CD8-positive, alpha-beta memory T cell (primary cell): Measurements from ENCODE around the gene MRPS27. TPM values are rescaled to one million over a fixed set of nuclear protein-coding genes. Genes with fewer than 3 reads are reported as not detected.
A peak's percentile ranks its signal among the peaks of the same experiment; 100 is the strongest.

Experiments
- CTCF ChIA-PET: fragments of 350-600 bp; sonication (Branson Sonifier 250); formaldehyde crosslinking; loops from one replicate; lab custom pipeline; 2021; ENCODE audit warnings: antibody characterized with exemption; lab: Charles Lee
- POLR2A ChIA-PET: fragments of 350-600 bp; sonication (Branson Sonifier 250); formaldehyde crosslinking; loops from one replicate; lab custom pipeline; 2021; ENCODE audit warnings: antibody characterized with exemption; lab: Charles Lee
- DNase-seq, 5 donors: peaks; one replicate each; pipeline versions ENCODE4 v3.0.0 to v3.0.0-alpha.2; 2020 to 2022; ENCODE audit warnings: mixed read lengths in 1 of 5
- H3K27ac ChIP-seq: one replicate; pipeline ENCODE4 v1.7.0; 2013; ENCODE audit warnings: low read depth, mild to moderate bottlenecking, low read length, moderate library complexity
- H3K27me3 ChIP-seq: 2 replicates; pipeline ENCODE4 v1.7.0; 2013; ENCODE audit warnings: low read length, mild to moderate bottlenecking; ENCODE audit not compliant: insufficient read depth, poor library complexity, severe bottlenecking
- H3K36me3 ChIP-seq: 2 replicates; pipeline ENCODE4 v1.7.0; 2013; ENCODE audit warnings: mild to moderate bottlenecking, low read length, moderate library complexity; ENCODE audit not compliant: insufficient read depth
- H3K4me1 ChIP-seq: 2 replicates; pipeline ENCODE4 v1.7.0; 2013; ENCODE audit warnings: mild to moderate bottlenecking, low read length, moderate library complexity; ENCODE audit not compliant: insufficient read depth
- H3K4me3 ChIP-seq: 2 replicates; pipeline ENCODE4 v1.7.0; 2013; ENCODE audit warnings: mild to moderate bottlenecking, low read length
- H3K9me3 ChIP-seq: 2 replicates; pipeline ENCODE4 v1.7.0; 2013; ENCODE audit warnings: mild to moderate bottlenecking, low read length
- H3K27ac Mint-ChIP-seq, 8 donors: one replicate each; pipeline ENCODE4 v1.8.0; 2020 to 2021; ENCODE audit warnings: mixed read lengths in 8 of 8, mild to moderate bottlenecking in 6 of 8, inconsistent platforms in 3 of 8, moderate library complexity in 3 of 8
- H3K27me3 Mint-ChIP-seq, 2 donors: one replicate each; pipeline ENCODE4 v1.8.0; 2020 to 2021; ENCODE audit warnings: mixed read lengths in 2 of 2, mild to moderate bottlenecking in 1 of 2, moderate library complexity in 1 of 2
- H3K36me3 Mint-ChIP-seq, 3 donors: one replicate each; pipeline ENCODE4 v1.8.0; 2020 to 2021; ENCODE audit warnings: mixed read lengths in 3 of 3, inconsistent platforms in 1 of 3, mild to moderate bottlenecking in 1 of 3
- H3K4me1 Mint-ChIP-seq, 3 donors: one replicate each; pipeline ENCODE4 v1.8.0; 2020 to 2021; ENCODE audit warnings: mixed read lengths in 3 of 3, inconsistent platforms in 1 of 3, mild to moderate bottlenecking in 1 of 3
- H3K4me3 Mint-ChIP-seq, 7 donors: one replicate each; pipeline ENCODE4 v1.8.0; 2020 to 2021; ENCODE audit warnings: mixed read lengths in 7 of 7, mild to moderate bottlenecking in 6 of 7, moderate library complexity in 4 of 7, inconsistent platforms in 2 of 7
- H3K9me3 Mint-ChIP-seq, 5 donors: one replicate each; pipeline ENCODE4 v1.8.0; 2020 to 2022; ENCODE audit warnings: mixed read lengths in 5 of 5, mild to moderate bottlenecking in 3 of 5, moderate library complexity in 2 of 5, inconsistent platforms in 1 of 5
- polyA plus RNA-seq: library from polyadenylated mRNA; unstranded; fragments of 300-500 nt; fragmentation: Illumina TruSeq; gene quantifications from one replicate; pipeline ENCODE4 v1.2.3, GENCODE V29; 2021
- total RNA-seq, 2 experiments: library from RNA; stranded (reverse); gene quantifications; one replicate each; pipeline ENCODE4 v1.2.3, GENCODE V29; 2021

MRPS27 gene
- total and polyA plus RNA-seq, 3 experiments from 2014 or later, result 35.9 to 91.9 (median 86.9) TPM

DNA sequence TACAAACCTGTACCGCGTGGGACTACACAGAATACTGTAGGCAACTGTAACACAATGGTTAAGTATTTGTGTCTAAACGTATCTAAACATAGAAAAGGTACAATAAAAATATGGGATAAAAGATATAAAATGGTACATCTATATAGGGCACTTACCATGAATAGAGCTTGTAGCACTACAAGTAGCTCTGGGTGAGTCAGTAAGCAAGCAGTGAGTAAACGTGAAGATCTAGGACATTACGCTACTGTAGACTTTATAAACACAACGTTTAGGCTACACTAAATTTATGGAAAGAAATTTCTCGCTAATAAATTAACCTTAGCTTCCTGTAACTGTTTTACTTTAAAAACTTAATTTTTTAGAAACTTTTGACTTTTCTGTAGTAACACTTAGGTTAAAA lies 46.5 kb downstream of the MRPS27 start:
- H3K27me3 ChIP-seq, result no peaks in the 10 kb centered on the region
- no peaks in the 10 kb centered on the region for H3K4me1 ChIP-seq
- no peaks in the 10 kb centered on the region for H3K27me3 Mint-ChIP-seq
- DNase-seq, result no peak
- H3K36me3 Mint-ChIP-seq, result peaks cover 17 to 25% (median 17%) of the 10 kb centered on the region in 3 donors
- CTCF ChIA-PET, result interaction anchor here (0.8 kb wide), 1 partner anchor 35 kb away, joined by 3 read pairs; no protein-coding TSS in a partner anchor
- POLR2A ChIA-PET, result no interaction called here
- H3K4me1 Mint-ChIP-seq, result peaks cover 6 to 19% (median 10%) of the 10 kb centered on the region in 3 donors
- no peak overlapping the region for H3K4me3 ChIP-seq
- no peak overlapping the region for H3K27ac Mint-ChIP-seq
- no peak overlapping the region for H3K27ac ChIP-seq
- peaks cover 6% of the 10 kb centered on the region for H3K36me3 ChIP-seq
- H3K9me3 ChIP-seq, result no peaks in the 10 kb centered on the region
- H3K9me3 Mint-ChIP-seq, result no peaks in the 10 kb centered on the region
- no peak overlapping the region for H3K4me3 Mint-ChIP-seq

DNA sequence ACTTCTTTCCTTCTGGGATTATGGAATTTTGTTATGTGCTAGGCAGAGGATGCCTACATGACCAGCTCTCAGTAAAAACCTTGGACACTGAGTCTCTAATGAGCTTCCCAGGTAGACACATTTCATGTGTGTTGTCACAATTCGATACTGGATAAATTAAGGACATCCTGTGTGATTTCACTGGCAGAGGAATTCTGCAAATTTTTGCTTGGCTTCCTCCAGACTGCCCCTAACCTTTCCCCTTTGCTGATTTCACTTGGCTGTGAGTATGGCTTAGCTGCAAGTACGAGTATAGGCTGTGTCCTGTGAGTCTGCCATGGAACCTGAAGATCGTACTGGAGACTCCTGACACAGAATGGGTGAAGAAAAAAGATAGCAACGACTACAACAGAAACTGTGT lies 47.6 kb downstream of the MRPS27 start:
- H3K36me3 Mint-ChIP-seq, result peaks cover 9 to 18% (median 12%) of the 10 kb centered on the region in 3 donors
- no peak overlapping the region for H3K4me3 Mint-ChIP-seq
- no peaks in the 10 kb centered on the region for H3K9me3 Mint-ChIP-seq
- Histone ChIP-seq H3K9me3 (no peaks in the 10 kb centered on the region), H3K27me3 (no peaks in the 10 kb centered on the region), H3K4me1 (no peaks in the 10 kb centered on the region), H3K4me3 (no peak overlapping the region), H3K36me3 (peaks cover 6% of the 10 kb centered on the region), H3K27ac (no peak overlapping the region)
- POLR2A ChIA-PET, result no interaction called here
- no peak overlapping the region for H3K27ac Mint-ChIP-seq
- peaks cover 6 to 20% (median 10%) of the 10 kb centered on the region in 3 donors for H3K4me1 Mint-ChIP-seq
- DNase-seq, result no peak
- H3K27me3 Mint-ChIP-seq, result no peaks in the 10 kb centered on the region
- CTCF ChIA-PET, result no interaction called here

DNA sequence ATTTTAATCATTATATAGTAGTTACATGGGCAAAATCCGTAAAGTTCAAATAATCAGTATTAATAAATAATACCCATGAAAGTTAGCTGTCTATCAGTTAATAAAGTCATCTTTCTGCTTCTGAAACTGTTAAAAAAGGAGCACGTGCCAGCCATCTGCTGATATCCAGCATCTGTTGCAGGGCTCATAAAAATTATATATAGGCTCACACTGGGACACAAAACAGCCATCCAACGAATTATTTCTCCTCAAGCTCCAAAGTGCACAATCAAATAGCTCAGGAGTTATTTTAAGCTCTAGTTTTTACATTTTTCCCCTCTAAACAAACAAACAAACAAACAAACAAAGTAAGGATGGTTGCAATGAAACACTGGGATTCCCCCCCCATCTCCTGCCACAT lies 48.3 kb downstream of the MRPS27 start:
- Mint-ChIP-seq H3K36me3 (peaks cover 5 to 14% (median 8%) of the 10 kb centered on the region in 3 donors), H3K27ac (peak overlapping the region in 1 of 8 donors; percentile 26), H3K4me1 (peaks cover 6 to 20% (median 10%) of the 10 kb centered on the region in 3 donors), H3K4me3 (no peak overlapping the region), H3K9me3 (no peaks in the 10 kb centered on the region), H3K27me3 (no peaks in the 10 kb centered on the region)
- H3K4me1 ChIP-seq, result no peaks in the 10 kb centered on the region
- DNase-seq, result no peak
- H3K9me3 ChIP-seq, result no peaks in the 10 kb centered on the region
- peaks cover 6% of the 10 kb centered on the region for H3K36me3 ChIP-seq
- ChIA-PET CTCF (no interaction called here), POLR2A (no interaction called here)
- no peak overlapping the region for H3K27ac ChIP-seq
- H3K27me3 ChIP-seq, result no peaks in the 10 kb centered on the region
- no peak overlapping the region for H3K4me3 ChIP-seq

DNA sequence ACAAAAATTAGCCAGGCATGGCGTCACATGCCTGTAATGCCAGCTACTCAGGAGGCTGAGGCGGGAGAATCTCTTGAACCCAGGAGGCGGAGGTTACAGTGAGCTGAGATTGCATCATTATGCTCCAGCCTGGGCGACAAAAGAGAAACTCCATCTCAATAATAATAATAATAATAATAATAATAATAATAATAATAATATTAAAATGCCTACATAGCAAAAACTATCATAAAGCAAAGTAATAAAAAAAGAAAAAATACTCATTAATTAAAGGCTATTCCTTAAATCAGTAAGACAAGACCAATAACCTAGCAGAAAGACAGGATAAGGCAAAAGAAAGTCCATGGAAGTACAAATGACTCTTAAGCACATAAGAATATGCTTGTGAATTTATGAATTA lies 50.0 kb downstream of the MRPS27 start:
- peaks cover 3 to 10% (median 5%) of the 10 kb centered on the region in 3 donors for H3K4me1 Mint-ChIP-seq
- CTCF ChIA-PET, result interaction anchor here (1.6 to 1.7 kb wide), 2 partner anchors 13 to 38 kb away, joined by 4 to 5 read pairs; no protein-coding TSS in a partner anchor
- no peaks in the 10 kb centered on the region for H3K27me3 Mint-ChIP-seq
- H3K4me3 ChIP-seq, result no peak overlapping the region
- DNase-seq, result no peak
- H3K36me3 Mint-ChIP-seq, result peaks cover 0 to 9% (median 9%) of the 10 kb centered on the region in 3 donors
- no peak overlapping the region for H3K27ac Mint-ChIP-seq
- no peaks in the 10 kb centered on the region for H3K9me3 ChIP-seq
- H3K4me1 ChIP-seq, result no peaks in the 10 kb centered on the region
- POLR2A ChIA-PET, result no interaction called here
- no peak overlapping the region for H3K27ac ChIP-seq
- H3K27me3 ChIP-seq, result no peaks in the 10 kb centered on the region
- H3K9me3 Mint-ChIP-seq, result no peaks in the 10 kb centered on the region
- peaks cover 6% of the 10 kb centered on the region for H3K36me3 ChIP-seq
- H3K4me3 Mint-ChIP-seq, result no peak overlapping the region

DNA sequence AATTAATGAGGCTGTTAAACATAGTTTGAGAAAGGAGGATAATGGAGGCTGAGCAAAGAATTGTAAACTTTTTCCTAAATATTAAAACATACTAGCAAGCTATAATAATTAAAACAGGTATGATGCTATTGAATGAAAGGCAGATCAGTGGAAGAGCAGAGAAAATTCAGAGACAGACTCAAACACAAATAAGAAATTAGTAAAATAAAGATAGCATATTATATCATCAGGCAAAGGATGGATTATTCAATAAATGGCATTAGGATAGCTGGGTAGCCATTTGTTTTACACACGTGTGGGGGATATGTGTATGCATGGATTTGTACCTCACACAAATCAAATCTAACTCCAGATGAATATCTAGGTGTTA lies 50.6 kb downstream of the MRPS27 start:
- H3K36me3 Mint-ChIP-seq, result peaks cover 0 to 11% (median 11%) of the 10 kb centered on the region in 3 donors
- ChIA-PET POLR2A (no interaction called here), CTCF (interaction anchor here (1.5 to 1.7 kb wide), 3 partner anchors 13 to 40 kb away, joined by 3 to 5 read pairs (median 4); no protein-coding TSS in a partner anchor)
- no peaks in the 10 kb centered on the region for H3K4me1 ChIP-seq
- peaks cover 3 to 10% (median 5%) of the 10 kb centered on the region in 3 donors for H3K4me1 Mint-ChIP-seq
- H3K27ac Mint-ChIP-seq, result no peak overlapping the region
- H3K4me3 ChIP-seq, result no peak overlapping the region
- H3K27ac ChIP-seq, result no peak overlapping the region
- no peak overlapping the region for H3K4me3 Mint-ChIP-seq
- no peaks in the 10 kb centered on the region for H3K9me3 Mint-ChIP-seq
- H3K27me3 ChIP-seq, result no peaks in the 10 kb centered on the region
- DNase-seq, result no peak
- no peaks in the 10 kb centered on the region for H3K27me3 Mint-ChIP-seq
- H3K9me3 ChIP-seq, result no peaks in the 10 kb centered on the region
- H3K36me3 ChIP-seq, result peaks cover 6% of the 10 kb centered on the region

DNA sequence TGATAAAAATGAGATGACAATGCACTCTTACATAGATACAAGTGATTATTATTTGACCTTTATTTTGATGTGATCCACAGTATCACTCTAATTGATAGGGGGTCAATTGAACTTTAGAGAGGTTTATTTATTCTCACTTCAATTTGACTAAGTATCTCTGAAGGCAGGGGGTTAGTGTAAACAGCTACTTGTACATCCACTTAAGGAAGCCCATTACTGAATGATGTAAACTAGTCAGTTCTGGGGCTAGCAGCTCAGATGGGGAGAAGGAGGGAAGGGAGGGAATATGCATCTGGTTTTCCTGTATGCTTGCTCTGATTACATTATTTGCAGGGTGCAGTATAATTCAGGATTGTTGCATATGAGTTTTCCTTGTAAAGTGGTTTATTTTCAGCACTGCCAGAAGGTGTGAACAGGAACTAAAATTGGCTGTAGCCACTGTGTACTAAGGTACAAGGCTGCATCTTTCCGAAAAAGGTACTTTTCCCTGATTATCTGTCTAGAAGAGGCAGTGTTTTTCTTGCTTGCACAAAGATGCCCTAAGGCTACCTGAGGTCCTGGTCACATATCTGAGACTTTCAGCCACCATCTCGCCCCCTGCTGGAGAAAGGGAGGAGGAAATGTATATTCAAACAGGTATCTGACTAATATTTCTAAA lies 51.2 kb downstream of the MRPS27 start:
- Histone ChIP-seq H3K4me1 (no peaks in the 10 kb centered on the region), H3K9me3 (no peaks in the 10 kb centered on the region), H3K27ac (no peak overlapping the region), H3K27me3 (no peaks in the 10 kb centered on the region), H3K36me3 (peaks cover 6% of the 10 kb centered on the region), H3K4me3 (no peak overlapping the region)
- Mint-ChIP-seq H3K27me3 (no peaks in the 10 kb centered on the region), H3K36me3 (peaks cover 0 to 11% (median 11%) of the 10 kb centered on the region in 3 donors), H3K4me3 (no peak overlapping the region), H3K9me3 (no peaks in the 10 kb centered on the region), H3K27ac (no peak overlapping the region), H3K4me1 (peaks cover 3 to 10% (median 5%) of the 10 kb centered on the region in 3 donors)
- ChIA-PET CTCF (interaction anchor here (1.5 to 1.7 kb wide), 3 partner anchors 14 to 40 kb away, joined by 3 to 5 read pairs (median 4); no protein-coding TSS in a partner anchor), POLR2A (no interaction called here)
- DNase-seq, result peak; percentile 6 to 64 (median 20)

DNA sequence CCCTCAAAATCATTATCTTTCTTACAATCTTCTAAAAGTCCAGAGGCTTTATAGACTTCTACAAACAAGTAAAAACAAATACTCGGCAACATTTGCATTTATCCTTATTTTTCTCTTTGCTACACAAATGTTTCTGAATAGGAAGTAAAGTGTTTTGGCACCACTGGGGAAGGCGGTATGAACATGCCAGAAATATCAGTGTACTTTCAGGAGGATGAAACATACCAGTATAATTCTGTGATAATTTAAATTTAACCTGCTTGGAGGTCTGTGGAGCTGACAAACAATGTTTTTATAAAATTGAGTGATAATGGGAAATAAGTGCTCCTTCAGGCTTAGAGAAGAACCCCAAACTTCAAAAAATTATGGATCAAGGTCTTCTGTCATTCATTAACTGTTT lies 51.8 kb downstream of the MRPS27 start:
- CTCF ChIA-PET, result interaction anchor here (1.5 to 1.7 kb wide), 2 partner anchors 15 to 39 kb away, joined by 3 to 4 read pairs; no protein-coding TSS in a partner anchor
- no peak overlapping the region for H3K4me3 Mint-ChIP-seq
- no peaks in the 10 kb centered on the region for H3K9me3 ChIP-seq

DNA sequence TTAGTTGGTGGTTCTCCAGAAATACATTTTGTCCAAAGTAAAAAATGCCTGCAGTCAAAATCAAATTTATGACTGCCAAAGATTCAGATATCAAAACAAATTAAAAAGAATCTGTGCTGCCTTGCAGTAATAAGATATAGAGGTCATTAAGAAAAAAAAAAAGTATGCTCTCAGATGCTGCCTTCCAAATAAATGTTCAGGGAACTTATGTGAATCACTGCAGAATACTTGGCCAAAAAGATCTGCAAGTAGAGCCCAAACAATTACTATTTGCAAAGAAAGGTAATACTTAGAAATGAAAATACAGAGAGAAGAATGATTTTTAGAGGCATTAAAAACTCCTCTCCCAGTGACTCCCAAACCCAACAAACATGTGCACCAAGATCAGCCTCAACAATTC lies 52.4 kb downstream of the MRPS27 start:
- H3K27ac ChIP-seq, result no peak overlapping the region
- Mint-ChIP-seq H3K9me3 (no peaks in the 10 kb centered on the region), H3K27me3 (no peaks in the 10 kb centered on the region), H3K27ac (no peak overlapping the region), H3K36me3 (peaks cover 0 to 12% (median 5%) of the 10 kb centered on the region in 3 donors), H3K4me1 (peaks cover 4 to 10% (median 5%) of the 10 kb centered on the region in 3 donors), H3K4me3 (no peak overlapping the region)
- H3K36me3 ChIP-seq, result peaks cover 6% of the 10 kb centered on the region
- ChIA-PET POLR2A (no interaction called here), CTCF (no interaction called here)
- H3K9me3 ChIP-seq, result no peaks in the 10 kb centered on the region
- DNase-seq, result no peak
- H3K4me3 ChIP-seq, result no peak overlapping the region
- no peaks in the 10 kb centered on the region for H3K4me1 ChIP-seq
- H3K27me3 ChIP-seq, result no peaks in the 10 kb centered on the region

More for the DNA sequence above, 51.8 kb downstream of the MRPS27 start:
- POLR2A ChIA-PET, result no interaction called here
- H3K27me3 Mint-ChIP-seq, result no peaks in the 10 kb centered on the region
- H3K27me3 ChIP-seq, result no peaks in the 10 kb centered on the region
- peaks cover 6% of the 10 kb centered on the region for H3K36me3 ChIP-seq
- peaks cover 0 to 11% (median 8%) of the 10 kb centered on the region in 3 donors for H3K36me3 Mint-ChIP-seq
- no peak for DNase-seq
- H3K27ac Mint-ChIP-seq, result no peak overlapping the region
- H3K4me1 ChIP-seq, result no peaks in the 10 kb centered on the region
- H3K4me3 ChIP-seq, result no peak overlapping the region
- no peak overlapping the region for H3K27ac ChIP-seq
- no peaks in the 10 kb centered on the region for H3K9me3 Mint-ChIP-seq
- peaks cover 3 to 10% (median 5%) of the 10 kb centered on the region in 3 donors for H3K4me1 Mint-ChIP-seq
